Activated CD8-positive, alpha-beta T cell treated with anti-CD3 and anti-CD28 coated beads, Interleukin-2, amount 10 ng/mL, durations not matched to agents 7 days and 5 days (primary cell): ENCODE results near the gene MROH9. TPM values are rescaled to one million over a fixed set of nuclear protein-coding genes. Genes with fewer than 3 reads are reported as not detected.
"Not testable (repeated sequence)": the region's sequence is repeated elsewhere in the genome, so short reads cannot be mapped to it uniquely, and the experiment has no call there.

ENCODE experiments used
- ATAC-seq: fragments of 150-1000 bp; cut with Tn5 transposase; one replicate; pipeline ENCODE4 v1.10.0; 2021; ENCODE audit warnings: moderate library complexity
- CTCF ChIA-PET: fragments of 350-600 bp; sonication (Branson Sonifier 250); formaldehyde crosslinking; loops from one replicate; lab custom pipeline; 2021; ENCODE audit warnings: antibody characterized with exemption; lab: Charles Lee
- POLR2A ChIA-PET: fragments of 350-600 bp; sonication (Branson Sonifier 250); formaldehyde crosslinking; loops from one replicate; lab custom pipeline; 2021; ENCODE audit warnings: antibody characterized with exemption; lab: Charles Lee
- DNase-seq: peaks from one replicate; pipeline ENCODE4 v3.0.0-alpha.2; 2020
- H3K27ac Mint-ChIP-seq: one replicate; pipeline ENCODE4 v1.8.0; 2021; ENCODE audit warnings: mild to moderate bottlenecking, mixed read lengths
- H3K27me3 Mint-ChIP-seq: one replicate; pipeline ENCODE4 v1.8.0; 2021; ENCODE audit warnings: low read depth, mixed read lengths
- H3K36me3 Mint-ChIP-seq: one replicate; pipeline ENCODE4 v1.8.0; 2021; ENCODE audit warnings: low read depth, mixed read lengths
- H3K4me1 Mint-ChIP-seq: one replicate; pipeline ENCODE4 v1.8.0; 2021; ENCODE audit warnings: low read depth, mixed read lengths
- H3K4me3 Mint-ChIP-seq: one replicate; pipeline ENCODE4 v1.8.0; 2021; ENCODE audit warnings: mild to moderate bottlenecking, mixed read lengths
- H3K9me3 Mint-ChIP-seq: one replicate; pipeline ENCODE4 v1.8.0; 2022; ENCODE audit warnings: mixed read lengths; ENCODE audit not compliant: insufficient read depth
- total RNA-seq, 2 experiments: library from RNA; stranded (reverse); gene quantifications; one replicate each; pipeline ENCODE4 v1.2.3, GENCODE V29; 2021

MROH9 gene, protein sequence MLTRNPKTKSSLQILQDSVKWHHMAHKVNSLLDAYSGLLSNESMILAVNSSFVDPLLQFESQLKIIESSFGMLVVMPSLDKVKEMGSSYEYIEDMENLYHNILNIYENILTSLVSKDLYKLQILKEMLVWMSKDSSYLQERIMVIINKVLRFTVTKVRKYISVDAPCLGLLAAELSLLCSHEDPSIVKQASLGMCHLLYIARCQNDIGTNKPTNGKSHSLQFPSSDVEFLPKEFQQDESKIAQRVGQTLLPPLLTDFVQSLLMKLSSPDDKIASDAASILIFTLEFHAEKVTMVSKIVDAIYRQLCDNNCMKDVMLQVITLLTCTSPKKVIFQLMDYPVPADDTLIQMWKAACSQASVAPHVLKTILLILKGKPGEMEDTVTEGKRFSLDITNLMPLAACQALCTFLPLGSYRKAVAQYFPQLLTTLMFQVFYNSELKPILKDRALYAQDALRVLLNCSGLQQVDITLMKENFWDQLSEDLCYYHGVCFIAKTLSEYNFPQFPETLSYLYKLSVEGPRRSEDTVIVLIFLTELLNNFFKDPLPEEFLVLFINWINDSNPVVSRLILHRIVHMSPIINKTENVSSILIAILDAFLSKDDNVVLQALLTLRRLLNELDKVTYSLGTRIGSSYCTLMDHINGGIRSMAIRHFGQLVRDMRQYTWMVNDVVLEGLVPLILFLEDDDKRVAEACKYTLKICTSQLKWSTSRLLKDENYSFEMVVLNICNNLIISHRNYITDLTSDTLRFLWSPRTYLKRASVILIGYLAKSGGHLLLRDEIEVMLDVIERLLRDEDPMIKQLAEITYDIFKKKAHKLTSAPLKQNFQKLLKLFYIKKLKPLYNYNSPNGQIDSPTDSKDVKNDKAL
- not detected for total RNA-seq

DNA sequence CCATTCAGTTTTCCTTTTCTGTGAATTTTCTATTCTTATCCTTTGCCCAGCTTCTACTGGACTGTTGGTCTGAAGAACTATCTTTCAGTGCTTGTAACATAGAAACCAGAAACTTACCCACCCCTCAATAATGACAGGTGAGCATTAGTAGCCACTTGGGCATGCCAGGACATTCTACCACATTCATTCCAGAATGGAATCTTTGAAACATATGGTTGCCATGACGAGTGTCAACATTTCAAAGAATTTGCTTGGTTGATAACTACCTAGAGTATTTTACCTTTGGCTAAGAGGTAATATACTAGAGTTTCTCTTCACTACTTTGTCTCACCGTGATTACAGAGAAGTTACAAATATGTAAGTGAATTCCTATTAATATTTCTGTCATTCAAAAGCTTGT, at the start of gene MROH9:
Gene MROH9 (plus strand): TSS at position 304 of the 400 bp plus-strand sequence. CDS start 10,023 bp downstream, outside the sequence.
- no peak for ATAC-seq
- POLR2A ChIA-PET = no interaction called here
- no peak for DNase-seq
- Mint-ChIP-seq H3K4me3 (no peak within 1 kb of the TSS), H3K9me3 (no peaks in the 10 kb centered on the region), H3K27me3 (no peaks in the 10 kb centered on the region), H3K4me1 (no peaks in the 10 kb centered on the region), H3K27ac (no peak within 1 kb of the TSS), H3K36me3 (no peaks in the 10 kb centered on the region)
- CTCF ChIA-PET = interaction anchor here (0.6 kb wide), 1 partner anchor 246 kb away, joined by 3 read pairs; no protein-coding TSS in a partner anchor

DNA sequence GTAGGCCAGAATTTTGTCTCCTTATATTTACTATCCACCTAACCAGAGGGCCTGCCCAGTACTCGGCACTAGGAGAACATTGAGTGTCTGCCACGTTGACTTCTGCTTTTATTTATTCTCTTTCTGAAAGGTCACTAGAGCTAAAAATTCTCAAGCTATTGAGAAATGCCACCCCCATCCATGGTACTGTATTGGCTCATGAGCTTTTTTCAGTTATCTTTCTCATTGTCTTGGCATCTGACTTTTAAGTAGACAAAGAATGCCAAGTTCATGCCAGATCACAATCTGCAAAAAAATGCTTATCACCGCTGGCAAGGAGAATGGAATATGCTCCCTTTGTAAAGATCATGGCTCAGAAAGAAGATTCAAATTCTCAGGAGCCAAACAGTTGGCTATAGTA, 49.8 kb upstream of the MROH9 start:
- POLR2A ChIA-PET = no interaction called here
- no peak overlapping the region for H3K4me3 Mint-ChIP-seq

DNA sequence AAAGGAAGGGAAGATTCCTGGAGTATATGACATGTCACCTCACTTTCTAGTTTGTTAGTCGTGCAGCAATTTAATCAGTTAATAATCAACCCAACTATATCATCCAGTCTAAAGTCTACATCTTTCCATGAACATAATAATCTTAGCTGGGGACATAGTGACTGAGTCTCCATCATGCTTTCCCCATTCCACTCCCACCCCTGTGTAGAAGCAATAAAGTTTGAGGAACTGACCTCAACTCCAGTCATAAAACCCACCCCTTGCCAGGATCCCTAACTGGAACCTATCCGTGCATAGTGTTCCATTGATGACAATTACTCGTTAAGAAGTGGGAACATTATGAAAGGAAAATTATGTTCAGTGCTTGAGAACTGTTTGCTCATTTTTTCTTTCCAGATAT, 48.9 kb upstream of the MROH9 start:
- CTCF ChIA-PET = no interaction called here
- Mint-ChIP-seq H3K4me1 (no peaks in the 10 kb centered on the region), H3K4me3 (no peak overlapping the region), H3K9me3 (no peaks in the 10 kb centered on the region), H3K27me3 (no peaks in the 10 kb centered on the region), H3K27ac (no peak overlapping the region), H3K36me3 (no peaks in the 10 kb centered on the region)
- POLR2A ChIA-PET = no interaction called here
- no peak for ATAC-seq
- no peak for DNase-seq

More for the DNA sequence above, 49.8 kb upstream of the MROH9 start:
- CTCF ChIA-PET = no interaction called here
- H3K27ac Mint-ChIP-seq = no peak overlapping the region
- ATAC-seq (no peak), DNase-seq (no peak)
- no peaks in the 10 kb centered on the region for H3K4me1 Mint-ChIP-seq
- no peaks in the 10 kb centered on the region for H3K27me3 Mint-ChIP-seq
- no peaks in the 10 kb centered on the region for H3K36me3 Mint-ChIP-seq
- H3K9me3 Mint-ChIP-seq = no peaks in the 10 kb centered on the region

DNA sequence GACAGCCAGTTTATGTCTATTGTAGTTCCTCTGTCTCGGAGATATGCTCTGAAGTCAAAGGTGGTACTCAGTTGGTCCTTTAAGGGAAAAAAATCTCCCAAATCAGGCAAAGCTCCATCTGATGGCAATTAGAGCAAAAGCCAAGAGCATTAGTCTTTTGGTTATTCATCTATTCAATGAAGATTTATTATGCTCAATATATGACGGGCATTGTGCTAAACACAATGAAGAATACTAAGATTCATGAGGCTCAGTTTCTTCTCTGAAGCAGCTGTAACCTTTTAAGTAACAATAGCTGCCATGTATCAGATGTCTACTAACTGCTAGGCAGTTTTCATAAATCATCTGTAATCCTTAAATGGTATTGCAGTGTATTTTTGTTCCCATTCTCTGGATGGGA, 47.6 kb upstream of the MROH9 start:
- POLR2A ChIA-PET = no interaction called here
- Mint-ChIP-seq H3K27me3 (no peaks in the 10 kb centered on the region), H3K9me3 (no peaks in the 10 kb centered on the region)

DNA sequence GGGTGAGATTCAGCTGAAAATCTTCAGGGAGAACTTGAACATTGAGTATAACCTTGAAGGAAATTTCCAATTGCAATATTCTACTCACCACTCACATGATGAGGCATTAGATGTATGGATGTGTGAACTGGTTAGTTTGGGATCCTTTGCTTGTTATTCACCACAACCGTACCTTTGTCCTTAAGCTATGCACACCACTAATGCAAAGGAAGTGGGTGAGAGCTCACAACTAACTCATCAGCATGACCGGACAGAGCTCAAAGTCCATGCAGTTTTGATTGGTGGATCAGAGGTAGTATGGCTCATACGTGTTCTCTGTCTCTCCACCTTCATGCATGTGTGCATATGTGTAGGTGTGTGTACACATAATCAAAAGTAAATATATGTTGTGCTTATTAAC, 43.5 kb upstream of the MROH9 start:
- H3K36me3 Mint-ChIP-seq = no peaks in the 10 kb centered on the region
- no peak overlapping the region for H3K27ac Mint-ChIP-seq
- DNase-seq = no peak
- H3K9me3 Mint-ChIP-seq = no peaks in the 10 kb centered on the region
- CTCF ChIA-PET = no interaction called here
- peaks cover 2% of the 10 kb centered on the region for H3K27me3 Mint-ChIP-seq
- no peaks in the 10 kb centered on the region for H3K4me1 Mint-ChIP-seq
- H3K4me3 Mint-ChIP-seq = no peak overlapping the region
- POLR2A ChIA-PET = no interaction called here
- ATAC-seq = no peak

More for the DNA sequence above, 47.6 kb upstream of the MROH9 start:
- Mint-ChIP-seq H3K4me1 (no peaks in the 10 kb centered on the region), H3K4me3 (no peak overlapping the region), H3K27ac (no peak overlapping the region), H3K36me3 (no peaks in the 10 kb centered on the region)
- ATAC-seq (no peak), DNase-seq (no peak)
- CTCF ChIA-PET = no interaction called here

DNA sequence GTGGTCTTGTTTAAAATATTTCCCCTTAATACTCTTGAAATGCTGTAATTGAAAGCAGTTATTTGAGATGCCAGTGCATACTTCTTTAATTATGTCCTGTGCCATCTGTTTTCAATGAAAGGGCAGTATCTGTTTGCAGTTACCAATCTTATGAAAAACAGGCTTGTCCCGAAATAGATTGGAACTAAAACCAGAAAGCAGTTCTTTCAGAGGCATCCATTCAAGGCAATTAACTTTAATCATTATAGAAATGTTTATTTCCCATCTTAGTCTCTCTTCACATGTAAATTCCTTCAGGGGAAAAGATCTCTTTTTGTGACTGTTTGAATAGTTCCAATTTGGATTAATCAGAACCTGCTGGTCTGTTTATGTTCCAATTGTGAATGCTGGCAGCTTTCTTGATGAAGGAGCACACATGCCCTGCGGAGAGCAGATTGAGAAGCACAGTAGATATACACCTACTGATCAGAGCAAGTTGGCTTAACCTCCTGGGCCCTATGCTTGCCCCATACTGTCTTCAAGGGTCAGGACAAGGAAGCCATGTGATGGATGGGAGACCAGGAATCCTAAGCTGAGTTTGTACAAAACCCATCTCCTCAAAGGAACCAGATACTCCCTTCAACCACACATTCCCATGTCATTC, 41.6 kb upstream of the MROH9 start:
- ChIA-PET CTCF (no interaction called here), POLR2A (no interaction called here)
- Mint-ChIP-seq H3K4me3 (no peak overlapping the region), H3K9me3 (no peaks in the 10 kb centered on the region), H3K27ac (no peak overlapping the region), H3K36me3 (no peaks in the 10 kb centered on the region), H3K27me3 (peaks cover 2% of the 10 kb centered on the region), H3K4me1 (no peaks in the 10 kb centered on the region)
- DNase-seq (no peak), ATAC-seq (no peak)

DNA sequence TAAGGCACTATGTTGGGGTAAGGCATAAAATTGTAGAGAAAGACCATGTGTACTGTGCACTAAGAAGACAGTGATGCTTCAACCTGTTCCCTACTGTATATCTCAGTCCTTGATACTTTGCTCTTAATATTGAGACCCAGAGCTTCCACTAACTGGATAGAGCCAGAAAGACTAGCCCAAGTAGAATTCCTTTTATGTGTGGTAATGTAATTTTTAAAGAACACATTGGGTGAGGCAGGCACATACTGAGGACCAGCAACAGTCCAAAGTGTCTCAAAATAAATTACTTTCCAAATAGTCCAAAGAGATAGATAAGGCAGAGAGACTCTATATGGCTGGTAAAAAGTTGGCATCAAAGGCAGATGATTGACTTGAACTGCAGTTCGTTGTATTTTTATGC, 31.4 kb upstream of the MROH9 start:
- H3K9me3 Mint-ChIP-seq = no peaks in the 10 kb centered on the region
- no peak for DNase-seq
- POLR2A ChIA-PET = no interaction called here
- CTCF ChIA-PET = no interaction called here
- no peaks in the 10 kb centered on the region for H3K36me3 Mint-ChIP-seq
- H3K4me1 Mint-ChIP-seq = no peaks in the 10 kb centered on the region
- H3K27me3 Mint-ChIP-seq = no peaks in the 10 kb centered on the region
- no peak overlapping the region for H3K27ac Mint-ChIP-seq
- no peak for ATAC-seq
- no peak overlapping the region for H3K4me3 Mint-ChIP-seq

DNA sequence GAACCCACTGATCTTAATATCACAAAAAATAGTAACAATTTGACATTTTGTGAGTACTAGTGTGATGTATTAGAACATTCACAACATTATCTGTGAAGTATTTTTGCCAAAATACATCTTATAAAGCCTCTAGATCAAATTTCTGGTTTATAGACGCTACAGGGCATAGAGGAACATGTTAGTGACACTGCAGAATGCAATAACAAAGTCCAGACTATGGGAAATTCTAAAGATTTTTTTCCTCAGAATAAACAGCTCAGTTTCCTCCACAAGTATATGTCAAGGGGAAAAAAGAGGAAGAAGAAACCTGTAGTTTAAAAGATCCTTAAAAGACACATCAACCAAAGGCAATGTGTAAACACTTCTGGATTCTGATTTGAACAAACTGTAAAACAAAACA, 26.4 kb upstream of the MROH9 start:
- Mint-ChIP-seq H3K4me1 (no peaks in the 10 kb centered on the region), H3K36me3 (no peaks in the 10 kb centered on the region), H3K4me3 (no peak overlapping the region), H3K27ac (no peak overlapping the region), H3K27me3 (no peaks in the 10 kb centered on the region), H3K9me3 (no peaks in the 10 kb centered on the region)
- ATAC-seq (no peak), DNase-seq (no peak)
- POLR2A ChIA-PET = no interaction called here
- CTCF ChIA-PET = no interaction called here

DNA sequence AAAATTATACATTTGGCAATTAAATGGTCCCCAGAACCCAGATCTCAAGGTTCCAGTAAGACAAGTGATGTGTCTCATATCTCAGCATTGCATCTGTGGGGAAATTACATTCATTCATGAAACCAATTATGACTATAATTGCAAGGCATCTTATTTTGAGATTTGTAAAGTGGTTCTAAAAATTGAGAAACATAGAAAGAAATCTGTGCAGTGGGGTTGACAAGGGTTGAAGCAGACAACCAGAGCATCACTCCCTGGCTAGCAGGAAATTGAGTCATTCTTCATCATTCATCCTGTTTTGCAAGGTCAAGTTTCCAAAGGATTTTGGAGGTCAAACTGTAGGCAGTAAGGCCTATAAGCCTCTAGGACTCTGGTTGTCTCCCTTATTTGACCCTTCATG, 25.1 kb upstream of the MROH9 start:
- Mint-ChIP-seq H3K27ac (no peak overlapping the region), H3K4me3 (no peak overlapping the region), H3K36me3 (no peaks in the 10 kb centered on the region), H3K4me1 (no peaks in the 10 kb centered on the region), H3K9me3 (no peaks in the 10 kb centered on the region), H3K27me3 (no peaks in the 10 kb centered on the region)
- ChIA-PET CTCF (no interaction called here), POLR2A (no interaction called here)
- ATAC-seq = no peak
- DNase-seq = no peak

DNA sequence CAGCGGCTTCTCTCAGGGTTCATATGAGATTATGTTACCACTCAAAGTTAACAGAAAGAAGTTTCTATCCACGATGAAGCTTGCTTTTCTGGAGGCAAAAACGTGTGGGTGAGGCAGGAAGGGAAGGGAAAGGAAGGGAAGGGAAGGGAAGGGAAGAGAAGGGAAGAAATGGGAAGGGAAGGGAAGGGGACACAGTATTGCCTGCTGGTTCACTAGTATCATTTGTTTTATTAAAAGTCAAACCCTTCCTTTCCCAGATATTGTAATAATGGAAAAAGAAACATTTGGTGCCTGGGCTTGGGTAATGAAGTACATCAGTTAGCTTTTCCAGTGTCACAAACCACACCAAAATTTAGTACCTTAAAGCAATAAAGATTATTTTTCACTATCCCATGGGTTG, 18.0 kb upstream of the MROH9 start:
- no peaks in the 10 kb centered on the region for H3K36me3 Mint-ChIP-seq
- H3K27ac Mint-ChIP-seq = no peak overlapping the region
- CTCF ChIA-PET = no interaction called here
- POLR2A ChIA-PET = interaction anchor here (0.6 kb wide), 1 partner anchor 149 kb away, joined by 3 read pairs; no protein-coding TSS in a partner anchor
- ATAC-seq = no peak
- H3K4me3 Mint-ChIP-seq = no peak overlapping the region
- no peak for DNase-seq
- peaks cover 2% of the 10 kb centered on the region for H3K27me3 Mint-ChIP-seq
- no peaks in the 10 kb centered on the region for H3K4me1 Mint-ChIP-seq
- H3K9me3 Mint-ChIP-seq = peaks cover 14% of the 10 kb centered on the region

DNA sequence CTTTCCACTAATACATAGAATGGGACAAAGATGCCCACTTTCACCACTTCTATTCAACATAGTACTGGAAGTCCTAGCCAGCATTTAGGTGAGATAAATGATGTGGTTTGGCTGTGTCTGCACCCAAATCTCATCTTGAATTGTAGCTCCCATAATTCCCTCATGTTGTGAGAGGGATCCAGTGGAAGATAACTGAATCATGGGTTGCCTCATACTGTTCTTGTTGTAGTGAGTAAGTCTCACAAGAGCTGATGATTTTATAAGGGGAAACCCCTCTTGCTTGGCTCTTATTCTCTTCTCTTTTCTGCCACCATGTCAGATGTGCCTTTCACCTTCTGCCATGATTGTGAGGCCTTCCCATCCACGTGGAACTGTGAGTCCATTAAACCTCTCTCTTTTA, 10.7 kb upstream of the MROH9 start:
- DNase-seq, POLR2A ChIA-PET, H3K27ac Mint-ChIP-seq, H3K36me3 Mint-ChIP-seq, H3K4me1 Mint-ChIP-seq, H3K27me3 Mint-ChIP-seq, H3K4me3 Mint-ChIP-seq, ATAC-seq, CTCF ChIA-PET: not testable (repeated sequence)
- H3K9me3 Mint-ChIP-seq = peaks cover 14% of the 10 kb centered on the region
